Mesenteric fat pad (tissue), 1 donor: ENCODE measurements around the gene SPTSSB. TPM values are rescaled to one million over a fixed set of nuclear protein-coding genes. Genes with fewer than 3 reads are reported as not detected.

Experiments used
- total RNA-seq: library from RNA; stranded (reverse); fragmentation: NEBNext Ultra II Directional; extraction: Animal tissue kit (Norgen Biotek cat#: 25700); gene quantifications from one replicate; pipeline ENCODE4 v1.2.1, GENCODE V29; 2021
- donor health status: DM: yes; HTN: yes; CAD: no.

SPTSSB gene
- total RNA-seq, 1 donor from 2014 or later: not detected

Other genes starting within 250 kb of the SPTSSB start
- 45.7 TPM for gene NMD3, start 150.2 kb downstream of the SPTSSB start, total RNA-seq
- not detected for gene OTOL1, start 125.3 kb upstream of the SPTSSB start, total RNA-seq